IPS DF 19.7 (cell line): Measurements from ENCODE around the gene LRMDA.
"Not testable (repeated sequence)": the region's sequence is repeated elsewhere in the genome, so short reads cannot be mapped to it uniquely, and the experiment has no call there.

Experiments used
- DNase-seq: peaks from one replicate; pipeline ENCODE4 v3.0.0-alpha.2; 2013; ENCODE audit warnings: low read depth, low spot score

The LRMDA gene

DNA sequence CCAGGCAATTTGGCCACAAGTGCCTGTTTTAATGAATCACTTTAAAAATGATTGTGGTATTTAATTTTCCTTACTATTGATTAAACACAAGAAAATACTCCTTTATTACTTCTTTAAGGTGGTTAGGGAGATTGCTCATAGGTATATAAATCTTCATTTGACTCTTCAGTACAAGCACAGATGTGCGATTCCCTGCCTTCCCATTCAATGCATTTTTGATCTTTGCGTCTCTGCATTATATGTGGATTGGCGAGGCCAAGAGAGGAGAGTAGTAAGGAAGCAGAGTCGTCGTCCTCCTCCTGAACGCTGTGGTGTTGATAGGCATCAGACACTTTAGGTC lies 683.7 kb downstream of the LRMDA start:
- no peak for DNase-seq

DNA sequence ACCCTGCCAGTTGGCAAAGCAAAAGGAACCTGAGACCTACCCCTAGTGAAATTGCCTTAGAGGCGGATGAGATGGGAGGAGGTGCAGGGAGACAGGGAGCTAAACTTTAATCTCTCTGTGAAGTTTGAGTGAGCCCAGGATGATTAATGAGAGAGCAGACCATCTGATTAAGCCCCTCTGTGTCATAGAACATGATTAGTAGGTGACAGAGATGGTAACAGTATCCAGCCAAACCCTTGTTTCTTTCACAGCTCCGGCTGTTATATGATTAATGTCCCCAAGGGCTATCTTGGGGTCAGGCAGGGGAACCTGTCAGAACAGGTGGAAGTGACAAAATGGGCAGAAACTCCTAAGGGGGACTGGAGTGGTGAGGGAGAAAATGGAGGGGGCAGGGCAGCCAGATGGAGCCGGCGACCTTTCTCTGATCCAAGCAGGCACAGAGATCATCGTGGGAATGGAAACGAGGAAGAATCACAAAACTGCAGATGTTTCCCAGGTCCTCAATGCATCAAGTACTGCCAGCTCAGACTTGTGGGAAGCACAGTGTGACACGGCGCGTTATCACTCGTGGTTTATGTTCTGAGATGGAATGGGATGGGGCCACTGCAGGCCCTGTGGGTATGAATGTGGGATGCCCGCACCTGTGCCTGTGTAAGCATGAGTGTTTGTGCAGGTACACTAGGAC lies 684.2 kb downstream of the LRMDA start:
- DNase-seq: no peak

DNA sequence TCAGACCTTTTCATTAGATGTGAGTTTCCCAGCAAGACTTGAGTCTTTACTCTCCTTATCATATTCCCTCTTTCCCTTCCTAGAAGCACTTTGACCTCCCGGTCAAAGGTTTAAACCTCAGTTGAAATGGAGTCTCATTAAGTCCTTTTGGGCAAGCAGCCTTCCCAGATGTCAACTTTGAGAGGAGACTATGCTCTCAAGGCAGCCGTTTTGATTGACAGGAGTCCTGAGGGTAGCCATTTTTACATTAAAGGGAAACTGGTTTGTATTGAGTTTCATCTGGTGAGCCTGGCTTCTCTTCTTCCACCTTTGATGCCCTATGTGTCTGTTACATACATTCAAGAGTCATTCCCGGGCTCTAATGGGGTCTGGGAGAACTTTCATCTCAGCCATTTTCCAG lies 685.1 kb downstream of the LRMDA start:
- no peak for DNase-seq

DNA sequence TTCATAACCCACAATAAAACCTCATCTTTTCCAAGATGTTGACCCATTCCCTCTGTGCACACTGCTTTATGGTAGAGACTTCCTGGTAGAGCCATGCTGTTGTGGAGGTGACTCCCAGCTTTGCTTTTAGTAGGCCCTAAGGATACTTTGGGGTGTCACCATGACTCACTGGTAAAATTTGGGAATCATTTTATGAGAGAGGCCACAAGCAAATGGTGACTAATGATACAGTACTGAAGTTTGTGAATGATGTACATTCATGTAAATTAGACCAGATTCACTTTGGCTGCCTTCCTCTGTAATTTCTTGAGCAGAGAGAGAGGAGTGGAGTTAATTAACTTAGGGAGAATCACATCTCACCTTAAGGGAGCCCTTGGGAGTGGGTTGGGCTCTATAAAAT lies 686.5 kb downstream of the LRMDA start:
- no peak for DNase-seq

DNA sequence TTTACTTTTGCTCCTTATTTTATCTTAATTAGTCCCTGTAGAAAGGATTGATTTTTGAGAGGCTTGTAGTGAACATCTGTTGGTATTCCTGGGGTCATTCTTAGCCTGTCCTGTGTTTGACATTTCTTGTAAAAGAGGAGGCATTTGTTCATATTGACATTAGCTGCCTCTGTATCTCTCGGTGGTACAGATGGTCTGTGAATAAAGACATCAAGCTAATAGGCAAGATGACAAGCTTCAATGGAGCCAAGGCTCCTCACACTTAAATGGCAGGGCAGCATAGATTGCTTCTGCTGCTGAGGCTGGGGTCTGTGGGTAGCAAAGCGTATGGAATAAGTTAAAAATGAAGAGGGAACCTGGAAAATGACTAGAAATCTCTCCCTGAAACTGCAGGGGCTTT lies 687.6 kb downstream of the LRMDA start:
- DNase-seq: no peak

DNA sequence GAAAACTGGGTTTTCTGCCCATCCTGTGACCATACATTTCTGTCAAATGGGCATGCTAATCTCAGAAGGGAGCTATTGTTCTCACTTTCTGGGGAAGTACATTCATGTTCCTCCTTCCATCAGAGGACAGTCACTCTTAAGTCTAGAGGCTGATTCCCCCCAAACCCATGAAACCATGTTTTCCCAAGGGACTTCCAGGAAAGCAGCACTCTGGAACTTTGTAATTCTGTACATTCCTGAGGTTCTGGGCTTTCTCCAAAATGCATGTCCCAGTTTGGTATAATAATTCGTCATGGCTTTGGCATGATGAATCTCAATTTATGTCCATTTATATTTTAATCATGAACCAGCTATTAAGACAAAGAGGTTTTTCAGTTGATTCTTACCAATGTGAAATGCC lies 688.1 kb downstream of the LRMDA start:
- DNase-seq: no peak

DNA sequence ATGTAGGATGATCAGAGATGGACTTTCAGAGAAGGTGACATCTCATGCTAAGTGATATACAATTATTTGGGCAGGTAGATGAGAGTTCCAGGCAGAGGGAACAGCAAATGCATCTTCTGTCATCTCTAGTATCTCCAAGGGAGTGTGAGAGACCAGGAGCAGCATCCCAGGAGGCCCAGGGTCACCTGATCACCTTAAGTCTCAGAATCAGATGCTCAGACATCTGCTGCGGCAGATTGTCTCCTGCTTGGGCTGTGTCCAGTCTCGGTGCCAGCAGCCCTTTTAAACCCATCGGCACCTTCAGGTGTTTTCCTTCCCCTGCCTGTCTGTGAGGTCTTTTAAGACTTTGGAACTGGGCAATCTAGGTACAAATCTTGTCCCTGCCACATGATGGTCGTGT lies 690.6 kb downstream of the LRMDA start:
- no peak for DNase-seq

DNA sequence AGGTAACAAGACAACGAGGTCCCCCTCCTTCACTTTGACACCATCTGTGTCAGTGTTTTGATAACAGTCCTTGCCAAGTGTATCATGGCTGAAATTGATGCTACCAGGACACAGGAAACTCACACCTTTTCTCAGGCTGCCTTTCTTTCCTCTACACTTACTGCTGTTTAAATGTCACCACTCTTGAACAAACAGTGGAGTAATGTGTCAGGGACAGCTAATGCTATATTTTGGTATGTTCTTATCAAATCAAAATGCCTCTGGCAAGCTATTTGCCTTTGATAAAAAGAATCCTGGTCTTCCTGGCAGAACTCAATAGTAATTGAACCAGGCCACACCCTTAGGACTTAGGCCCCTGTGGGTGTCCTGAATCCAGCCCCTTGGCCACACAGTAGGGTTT lies 692.9 kb downstream of the LRMDA start:
- DNase-seq: no peak

DNA sequence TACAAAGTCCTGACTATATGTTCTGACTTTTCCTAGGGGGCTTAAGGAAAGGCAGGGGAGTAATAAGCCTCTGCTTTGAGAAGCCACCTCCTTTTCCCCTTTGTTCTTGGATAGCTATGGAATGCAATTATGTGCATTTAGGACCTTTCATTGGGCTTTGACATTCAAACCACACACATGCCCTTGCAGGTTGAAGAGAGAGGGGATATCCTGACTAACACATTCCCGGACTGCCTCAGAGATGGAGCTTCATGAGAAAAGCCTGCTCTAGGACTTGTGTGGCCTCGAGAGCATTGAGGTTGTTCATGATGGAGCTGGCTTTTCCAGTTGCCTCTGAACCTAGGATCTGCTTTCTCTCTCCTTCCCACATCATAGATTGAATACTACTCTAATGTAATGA lies 694.5 kb downstream of the LRMDA start:
- DNase-seq: no peak

DNA sequence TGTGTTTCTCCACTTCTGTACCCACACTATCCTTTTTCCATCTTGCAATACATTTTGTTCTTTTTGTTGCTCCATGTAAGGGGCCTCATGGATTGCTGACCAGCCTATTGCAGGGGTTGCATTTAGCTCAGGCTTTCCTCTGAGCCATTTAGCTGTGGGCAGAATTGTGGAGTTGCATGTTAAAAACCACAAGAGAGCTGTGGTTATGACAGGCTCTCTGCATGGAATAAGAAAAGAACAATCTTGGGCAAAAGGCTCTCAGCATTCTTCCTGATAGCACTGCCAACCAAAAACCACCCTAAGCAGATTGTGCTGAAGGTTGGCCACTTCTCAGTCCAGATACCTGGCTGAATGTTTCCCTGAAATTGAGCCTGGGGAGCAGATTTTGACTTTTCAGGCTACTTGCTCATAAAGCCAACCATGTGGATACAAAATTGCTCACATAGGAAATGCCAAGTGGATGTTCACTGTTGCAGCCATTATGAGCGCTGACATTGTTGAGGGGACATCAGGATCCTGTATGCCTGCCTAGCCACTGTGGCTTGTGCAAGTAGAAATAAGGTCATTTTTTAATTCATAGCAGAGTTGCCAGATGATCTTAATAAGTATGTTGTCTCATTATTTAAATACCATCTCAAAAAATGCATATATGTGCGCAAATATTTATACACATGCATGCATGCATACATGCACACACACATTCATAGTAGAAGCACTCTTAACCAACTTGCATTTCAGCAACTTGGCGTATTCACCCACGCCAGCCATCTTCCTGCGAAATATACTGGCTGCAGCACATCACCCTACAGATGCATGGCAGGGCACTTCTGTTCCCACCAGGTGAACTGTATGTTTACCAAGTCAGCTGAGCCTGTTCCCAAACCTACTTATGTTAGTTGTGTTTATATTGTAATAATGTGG lies 695.4 kb downstream of the LRMDA start:
- no peak for DNase-seq

DNA sequence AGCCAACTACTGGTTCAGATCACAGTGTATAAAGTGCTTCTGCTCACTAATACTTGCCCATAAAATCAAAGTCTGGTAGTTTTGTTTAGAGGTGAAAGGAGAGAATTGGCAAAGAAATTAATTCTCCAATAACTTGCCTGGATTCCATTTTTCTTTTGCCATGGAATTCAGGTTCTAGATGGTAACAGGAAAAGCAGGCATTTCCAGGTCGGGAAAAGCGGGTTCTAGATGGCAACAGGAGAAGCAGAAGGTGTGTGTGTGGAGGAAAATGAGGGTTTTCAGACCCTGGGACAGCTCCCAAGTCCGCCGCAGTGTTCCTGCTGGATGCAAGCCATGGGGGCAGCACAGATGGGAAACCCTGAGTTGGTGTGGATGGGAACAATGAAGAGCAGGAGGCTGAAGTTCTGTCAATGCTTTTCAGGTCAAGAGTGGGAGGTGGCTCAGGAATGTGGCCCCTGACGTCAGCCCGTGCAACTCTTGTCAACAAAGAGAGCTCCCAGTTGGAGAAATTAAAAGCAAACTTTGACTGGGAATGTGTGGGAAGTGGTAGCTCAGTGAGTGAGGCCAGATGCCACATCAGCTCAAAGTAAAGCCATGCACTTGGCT lies 696.7 kb downstream of the LRMDA start:
- DNase-seq: no peak

DNA sequence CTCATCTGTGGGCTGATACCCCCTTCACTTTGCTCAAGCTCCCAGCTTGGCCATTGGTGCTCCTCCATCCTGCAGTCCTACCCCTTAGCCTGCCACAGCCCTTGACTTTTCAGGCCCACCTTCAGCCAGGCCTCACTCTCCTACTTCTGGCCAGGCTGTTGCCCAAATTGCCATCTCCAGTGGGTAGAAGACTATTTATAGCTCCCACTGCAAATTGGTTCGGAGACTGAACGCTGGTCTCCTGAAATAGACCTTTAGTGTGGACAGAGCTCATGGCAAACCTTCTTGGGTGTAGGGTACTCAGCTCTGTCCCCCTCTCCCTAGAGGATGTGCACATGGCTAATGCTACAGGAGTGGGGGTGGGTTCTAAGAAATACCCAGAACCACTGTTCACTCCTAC lies 697.8 kb downstream of the LRMDA start:
- no peak for DNase-seq

DNA sequence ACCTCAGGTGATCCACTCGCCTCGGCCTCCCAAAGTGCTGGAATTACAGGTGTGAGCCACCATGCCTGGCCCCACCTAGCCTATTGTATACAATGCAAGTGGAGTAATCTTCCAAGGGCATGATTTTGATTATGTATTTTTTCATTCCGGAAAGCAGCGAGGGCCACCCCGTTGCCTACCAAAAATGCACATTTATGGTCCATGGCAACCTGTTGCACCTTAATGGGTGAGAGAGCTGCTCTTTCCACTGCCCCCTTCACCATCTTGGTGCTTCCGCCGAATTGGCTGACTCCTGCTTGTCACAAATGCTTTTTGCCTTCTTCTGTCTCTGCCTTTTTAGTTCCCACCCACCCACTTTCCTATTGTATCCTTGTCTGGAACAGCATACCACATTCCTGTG lies 699.5 kb downstream of the LRMDA start:
- DNase-seq: no peak

DNA sequence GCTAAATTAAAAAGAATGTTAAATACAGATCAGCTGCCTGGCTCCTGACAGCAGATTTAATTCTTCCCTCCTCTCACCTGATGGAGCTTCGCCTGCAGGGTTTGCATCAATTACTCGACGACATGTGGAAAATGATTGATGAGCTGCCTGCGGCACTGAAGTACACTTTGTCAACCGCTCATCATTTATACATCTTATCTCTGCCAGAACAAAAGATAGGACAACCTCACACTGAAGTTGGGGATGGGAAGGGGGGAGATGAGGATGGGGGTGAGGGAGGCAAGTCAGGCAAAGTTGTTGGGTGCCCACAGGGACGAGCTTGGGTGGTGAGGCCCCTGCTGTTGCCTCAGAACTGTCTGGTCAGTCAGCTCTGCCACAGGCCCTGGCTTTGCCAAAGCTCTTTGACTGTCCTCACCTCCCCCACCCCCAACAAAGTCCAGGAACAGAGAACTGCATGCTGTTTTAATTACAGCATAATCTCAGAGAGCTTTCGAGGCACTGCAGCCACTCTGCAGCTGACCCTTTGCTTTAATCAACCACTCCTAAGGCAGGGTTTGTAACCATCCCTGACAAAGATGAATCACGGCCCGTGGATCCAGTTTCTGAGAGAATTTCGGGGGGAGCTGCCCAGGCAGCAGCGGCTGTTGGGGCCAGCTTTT lies 702.3 kb downstream of the LRMDA start:
- DNase-seq: no peak

DNA sequence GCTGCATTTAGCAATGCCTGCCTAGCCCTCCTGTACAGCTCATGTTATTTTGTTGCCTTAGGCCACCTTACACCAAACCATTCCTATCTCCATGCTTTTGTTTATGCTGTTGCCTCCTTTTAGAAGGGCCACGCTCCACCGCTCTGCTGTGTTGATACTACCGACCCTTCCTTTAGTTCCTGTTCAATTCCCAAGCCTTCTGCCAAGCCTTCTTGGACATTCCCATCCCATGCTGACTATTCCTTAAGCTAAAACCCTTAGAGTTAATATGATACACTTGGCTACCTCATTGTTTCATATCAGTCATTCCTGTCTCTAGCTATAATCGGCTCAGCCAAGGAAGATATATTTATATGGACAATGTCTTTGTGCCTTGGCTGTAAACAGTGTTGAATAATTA lies 705.5 kb downstream of the LRMDA start:
- DNase-seq: no peak

DNA sequence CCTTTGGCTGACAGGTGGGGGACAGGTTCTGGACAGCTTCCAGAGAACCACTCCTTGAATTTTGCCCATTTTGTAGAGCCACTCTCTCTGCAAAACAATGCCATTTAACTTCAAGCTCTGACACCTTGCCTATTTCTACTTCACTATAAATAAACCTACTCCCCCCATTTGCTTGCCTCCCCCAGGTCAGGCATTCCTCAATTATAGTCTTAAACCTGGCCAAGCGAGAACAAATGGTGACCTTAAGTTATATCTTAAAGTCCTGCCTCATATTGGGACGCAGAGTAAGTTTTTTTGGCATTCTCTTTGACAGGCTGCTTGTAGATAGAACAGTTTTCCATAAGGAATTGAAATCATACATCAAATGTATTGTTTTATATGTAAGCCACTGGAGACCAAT lies 706.9 kb downstream of the LRMDA start:
- DNase-seq: no peak

DNA sequence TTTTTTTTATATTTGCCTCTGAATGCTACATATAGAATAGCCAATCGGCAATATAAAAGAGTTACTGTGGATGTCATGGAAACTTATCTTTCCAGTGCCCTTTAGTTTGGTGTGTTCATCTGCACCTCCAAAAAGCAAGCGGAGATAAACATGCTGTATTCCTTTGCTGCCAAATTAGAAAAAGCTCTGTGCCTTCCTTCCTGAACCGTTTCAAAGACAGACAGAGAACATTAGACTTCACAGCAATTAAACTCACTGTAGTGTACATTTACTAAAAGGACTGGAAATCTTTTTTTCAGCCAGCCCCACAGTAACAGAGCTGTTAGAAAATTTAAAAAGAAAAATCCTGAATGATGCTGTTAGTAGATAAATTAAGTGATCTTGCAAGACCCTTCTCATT lies 707.5 kb downstream of the LRMDA start:
- no peak for DNase-seq

DNA sequence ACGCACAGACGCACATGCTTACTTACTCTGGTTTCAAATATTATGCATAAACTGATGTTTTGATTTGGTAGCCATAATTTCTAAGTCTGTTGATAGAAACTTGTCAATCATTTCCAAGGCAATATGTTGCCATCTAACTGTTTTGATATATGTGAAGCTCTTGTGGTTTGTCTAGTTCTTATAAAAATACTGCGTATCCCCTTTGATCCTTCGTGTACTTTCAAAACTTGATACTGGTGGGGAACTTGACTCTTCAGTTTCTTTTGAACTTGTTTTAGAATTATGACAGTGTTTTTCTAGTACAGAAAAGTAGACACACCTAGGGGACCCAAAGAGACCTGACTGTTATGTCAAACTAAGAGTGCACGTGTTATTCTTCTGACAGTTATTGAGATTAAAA lies 708.0 kb downstream of the LRMDA start:
- DNase-seq: no peak

DNA sequence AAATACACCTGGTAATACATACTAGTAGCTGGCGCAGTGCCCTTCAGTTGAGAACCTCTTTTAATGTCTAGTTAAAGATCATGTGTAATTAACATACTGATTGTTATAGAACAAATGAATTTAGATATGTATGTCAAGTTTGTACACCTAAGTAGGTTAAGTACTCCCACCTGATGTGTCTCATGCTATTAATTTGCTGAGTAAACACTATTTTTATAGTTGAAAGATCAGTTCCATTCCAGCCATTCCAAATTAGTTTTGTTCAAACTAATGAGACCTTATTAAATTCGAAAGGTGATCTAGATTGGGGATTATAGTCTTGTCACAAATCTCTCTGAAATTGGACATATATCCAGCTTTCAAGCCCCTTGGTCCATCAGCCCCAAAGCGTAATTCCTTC lies 710.0 kb downstream of the LRMDA start:
- no peak for DNase-seq

DNA sequence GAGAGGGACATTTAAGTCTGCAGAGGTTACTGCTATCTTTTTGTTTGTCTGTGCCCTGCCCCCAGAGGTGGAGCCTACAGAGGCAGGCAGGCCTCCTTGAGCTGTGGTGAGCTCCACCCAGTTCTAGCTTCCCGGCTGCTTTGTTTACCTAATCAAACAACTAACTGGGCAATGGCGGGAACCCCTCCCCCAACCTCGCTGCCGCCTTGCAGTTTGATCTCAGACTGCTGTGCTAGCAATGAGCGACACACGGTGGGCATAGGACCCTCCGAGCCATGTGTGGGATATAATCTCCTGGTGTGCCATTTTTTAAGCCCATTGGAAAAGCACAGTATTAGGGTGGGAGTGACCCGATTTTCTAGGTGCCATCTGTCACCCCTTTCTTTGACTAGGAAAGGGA lies 716.8 kb downstream of the LRMDA start:
- DNase-seq: not testable (repeated sequence)

DNA sequence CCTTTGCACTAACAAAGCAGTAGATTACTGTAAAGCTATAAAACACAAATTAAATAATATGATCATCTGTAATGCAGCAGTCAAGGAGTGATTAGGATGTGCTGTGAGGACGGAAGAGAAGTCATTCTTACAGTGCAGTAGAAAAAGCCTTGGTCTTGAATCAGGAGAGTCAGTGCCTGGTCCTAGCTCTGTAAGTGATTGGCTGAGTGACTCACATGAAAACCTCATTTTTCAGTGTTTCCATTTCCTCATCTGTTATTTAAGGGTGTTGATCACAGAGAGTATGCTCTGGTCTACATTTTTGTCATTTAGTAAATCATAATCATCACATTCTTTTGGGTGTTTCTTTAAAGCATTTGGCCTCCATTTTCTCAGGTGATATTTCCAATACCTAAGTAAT lies 717.8 kb downstream of the LRMDA start:
- DNase-seq: no peak

DNA sequence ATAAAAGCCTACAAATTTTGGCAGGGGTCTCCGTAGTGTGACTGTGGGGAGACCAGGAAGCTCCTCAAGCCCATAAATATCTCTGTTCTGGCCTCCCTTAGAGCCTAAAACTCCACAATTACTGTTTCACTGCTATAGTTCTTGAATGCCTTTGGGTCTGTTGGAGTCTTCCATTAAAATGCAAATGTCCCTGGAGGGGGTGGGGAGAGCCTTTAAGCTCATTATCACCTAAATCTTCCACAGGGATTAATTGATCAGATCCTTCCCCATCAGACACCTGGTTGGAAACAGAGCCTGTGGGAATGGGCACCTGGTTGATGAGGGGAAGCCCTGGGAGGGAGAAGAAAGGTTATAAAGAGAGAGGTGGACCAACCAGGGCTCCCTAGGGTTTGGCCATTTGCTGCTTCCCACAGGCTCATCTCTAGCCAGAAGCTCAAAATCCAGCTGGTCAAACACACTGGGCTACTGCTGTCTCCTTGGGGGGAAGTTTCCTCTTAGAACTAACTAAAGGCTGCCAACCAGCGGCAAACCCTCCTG lies 718.2 kb downstream of the LRMDA start:
- DNase-seq: no peak
